Ascending aorta (tissue), 2 donors: Measurements from ENCODE around the gene EEF1A2. TPM values are rescaled to one million over a fixed set of nuclear protein-coding genes. Genes with fewer than 3 reads are reported as not detected.

Experiments
- DNase-seq, 2 donors: peaks; one replicate each; pipeline ENCODE4 v3.0.0-alpha.2; 2019; ENCODE audit warnings: low spot score in 2 of 2
- H3K27ac ChIP-seq, 2 donors: fragments of 200-600 bp; sonication (generic); one replicate each; pipeline ENCODE4 v1.5.1; 2016 to 2017; ENCODE audit warnings: mild to moderate bottlenecking in 1 of 2
- H3K27me3 ChIP-seq: fragments of 200-600 bp; sonication (generic); one replicate; pipeline ENCODE4 v1.5.1; 2017
- H3K36me3 ChIP-seq, 2 donors: fragments of 200-600 bp; sonication (generic); one replicate each; pipeline ENCODE4 v1.5.1; 2016
- H3K4me1 ChIP-seq, 2 donors: fragments of 200-600 bp; sonication (generic); one replicate each; pipeline ENCODE4 v1.5.1; 2016 to 2017; ENCODE audit warnings: mild to moderate bottlenecking in 1 of 2
- H3K4me3 ChIP-seq, 2 donors: fragments of 200-600 bp; sonication (generic); one replicate each; pipeline ENCODE4 v1.5.1; 2016 to 2017; ENCODE audit warnings: mild to moderate bottlenecking in 1 of 2
- H3K9me3 ChIP-seq, 2 donors: fragments of 200-600 bp; sonication (generic); one replicate each; pipeline ENCODE4 v1.5.1; 2016
- CTCF ChIP-seq, 3 experiments: fragments of 200-600 bp in 2 of 3; fragments of 450-650 bp in 1 of 3; sonication (generic) in 2 of 3; IDR thresholded peaks; one replicate each; pipeline ENCODE4 v1.5.1; 2016 to 2019; ENCODE audit warnings: antibody characterized with exemption in 3 of 3, mild to moderate bottlenecking in 1 of 3, moderate library complexity in 1 of 3
- intact Hi-C: fragments of 100-400 bp; cut with DNase I; formaldehyde crosslinking; loops from one replicate; pipeline ENCODE4 v1.15.1; 2023
- total RNA-seq: library from RNA; depleted of rRNA; stranded (reverse); fragments of >200 nt; gene quantifications from one replicate; pipeline ENCODE4 v1.1.0, GENCODE V29; 2016

The EEF1A2 gene
- total RNA-seq, 1 donor from 2014 or later: 1.1 TPM

GRCh38 chr20:63534831-63535651 is 36.2 kb upstream of the EEF1A2 start:
- H3K27me3 ChIP-seq: peaks cover 8% of the 10 kb centered on the region
- no peaks in the 10 kb centered on the region for H3K9me3 ChIP-seq
- H3K4me3 ChIP-seq: no peak overlapping the region
- H3K4me1 ChIP-seq: peaks cover 0 to 2% of the 10 kb centered on the region in 2 donors
- no peak overlapping the region for H3K27ac ChIP-seq
- no peaks in the 10 kb centered on the region for H3K36me3 ChIP-seq
- intact Hi-C loops: no loop called here
- DNase-seq: no peak
- TF ChIP-seq CTCF (IDR thresholded peaks at IDR 0.05): no peak

GRCh38 chr20:63534427-63534830 is 35.5 kb upstream of the EEF1A2 start:
- no peak for TF ChIP-seq CTCF (IDR thresholded peaks at IDR 0.05)
- Histone ChIP-seq H3K27me3 (peaks cover 8% of the 10 kb centered on the region), H3K36me3 (no peaks in the 10 kb centered on the region), H3K9me3 (no peaks in the 10 kb centered on the region), H3K4me1 (peaks cover 0 to 2% of the 10 kb centered on the region in 2 donors), H3K4me3 (no peak overlapping the region), H3K27ac (no peak overlapping the region)
- no peak for DNase-seq
- intact Hi-C loops: no loop called here

- intact Hi-C loops: no loop called here
- Histone ChIP-seq H3K4me3 (no peak overlapping the region), H3K27me3 (peaks cover 8% of the 10 kb centered on the region), H3K36me3 (no peaks in the 10 kb centered on the region), H3K4me1 (peaks cover 0 to 2% of the 10 kb centered on the region in 2 donors), H3K9me3 (no peaks in the 10 kb centered on the region), H3K27ac (no peak overlapping the region)
- no peak for TF ChIP-seq CTCF (IDR thresholded peaks at IDR 0.05)
- DNase-seq: no peak
Measured at GRCh38 chr20:63533871-63534393, 35.0 kb upstream of the EEF1A2 start.

- no peak for TF ChIP-seq CTCF (IDR thresholded peaks at IDR 0.05)
- Histone ChIP-seq H3K27me3 (peaks cover 8% of the 10 kb centered on the region), H3K4me3 (no peak overlapping the region), H3K9me3 (no peaks in the 10 kb centered on the region), H3K36me3 (no peaks in the 10 kb centered on the region), H3K27ac (no peak overlapping the region), H3K4me1 (peaks cover 0 to 2% of the 10 kb centered on the region in 2 donors)
- no peak for DNase-seq
- intact Hi-C loops: no loop called here
Measured at GRCh38 chr20:63533388-63533787, 34.5 kb upstream of the EEF1A2 start.

GRCh38 chr20:63532449-63532971 is 33.6 kb upstream of the EEF1A2 start:
- Histone ChIP-seq H3K27ac (no peak overlapping the region), H3K4me1 (peaks cover 0 to 2% of the 10 kb centered on the region in 2 donors), H3K36me3 (no peaks in the 10 kb centered on the region), H3K27me3 (peaks cover 8% of the 10 kb centered on the region), H3K9me3 (no peaks in the 10 kb centered on the region), H3K4me3 (no peak overlapping the region)
- no peak for TF ChIP-seq CTCF (IDR thresholded peaks at IDR 0.05)
- no peak for DNase-seq
- intact Hi-C loops: no loop called here
